ENCODE measurements around the gene MUC13.
A peak's percentile ranks its signal among the peaks of the same experiment; 100 is the strongest.

Gene MUC13

DNA sequence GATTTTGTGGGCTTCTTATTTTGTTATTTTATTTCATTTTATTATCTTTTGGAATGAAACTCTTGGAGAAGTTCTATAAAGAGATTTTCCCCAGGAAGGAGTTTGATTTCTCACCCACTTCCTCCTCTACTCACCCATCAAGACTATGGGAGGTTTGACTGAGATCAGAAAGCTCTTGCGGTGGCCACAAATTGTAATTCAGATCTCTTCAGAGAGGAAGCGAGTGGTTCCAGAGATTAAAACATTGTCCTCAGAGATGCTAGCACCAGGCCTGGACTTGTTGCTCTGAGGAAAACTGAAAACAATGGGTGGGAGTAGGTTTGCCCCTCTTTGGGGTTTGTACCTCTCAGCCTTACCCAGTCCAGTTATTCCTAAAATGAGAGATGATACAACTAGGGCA is 8.1 kb upstream of the MUC13 start:
- no peak for DNase-seq (ENCODE audit: low spot score)

GRCh38 chr3:124941771-124942170 is 7.2 kb upstream of the MUC13 start:
- DNase-seq (ENCODE audit: low spot score), result no peak

DNA sequence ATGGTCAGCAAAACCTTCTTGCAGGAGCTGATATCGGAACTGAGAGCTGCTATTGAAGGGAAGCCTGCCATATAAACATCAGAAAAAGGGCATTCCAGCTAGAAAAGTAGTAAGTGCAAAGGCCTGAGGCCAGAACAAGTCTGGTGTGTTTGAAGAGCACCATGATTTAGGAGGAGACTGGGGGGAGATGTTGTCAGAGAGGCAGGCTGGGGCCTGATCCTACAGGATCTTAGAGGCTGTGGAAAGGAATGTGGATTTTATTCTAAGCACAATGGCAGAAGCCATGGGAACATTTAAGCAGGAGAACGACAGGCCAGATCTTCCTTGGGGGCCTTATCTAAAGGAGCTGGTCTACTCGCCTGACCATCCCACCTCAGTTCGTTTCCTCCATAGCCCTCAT is 5.1 kb upstream of the MUC13 start:
- DNase-seq (ENCODE audit: low spot score), result no peak

DNA sequence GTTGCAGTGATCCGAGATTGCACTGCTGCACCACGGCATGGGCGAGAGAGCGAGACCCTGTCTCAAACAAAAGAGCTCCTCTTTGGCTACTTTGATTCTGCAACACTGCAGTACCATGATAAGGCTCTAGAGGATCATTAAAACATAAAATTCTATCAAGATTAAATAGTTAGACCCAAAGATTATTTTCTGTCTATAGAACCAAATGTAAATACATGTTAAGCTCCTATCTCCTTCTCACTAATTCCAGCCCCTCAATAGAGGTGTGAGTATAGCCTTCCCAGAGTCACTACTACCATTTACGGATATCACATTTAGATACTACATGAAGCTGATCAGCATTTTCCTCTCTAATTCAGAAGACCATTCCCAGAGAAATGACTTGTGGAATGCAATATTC is 4.3 kb upstream of the MUC13 start:
- DNase-seq (ENCODE audit: low spot score), result no peak

DNA sequence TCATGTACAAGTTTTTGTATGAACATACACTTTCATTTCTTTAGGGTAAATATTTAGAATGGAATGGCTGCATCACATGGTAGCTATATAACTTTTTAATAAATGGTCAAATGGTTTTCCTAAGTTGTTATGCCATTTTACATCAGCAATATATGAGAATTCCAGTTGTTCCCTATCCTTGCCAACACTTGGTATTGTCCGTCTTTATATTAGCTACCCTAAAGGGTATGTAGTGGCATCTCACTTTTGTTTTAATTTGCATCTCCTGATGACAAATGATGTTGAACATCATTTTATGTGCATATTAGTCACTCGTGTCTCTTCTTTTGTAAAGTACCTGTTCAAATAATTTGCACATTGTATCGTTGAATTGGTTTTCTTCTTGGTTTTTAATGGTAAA is 2.5 kb upstream of the MUC13 start:
- DNase-seq (ENCODE audit: low spot score), result no peak

DNA sequence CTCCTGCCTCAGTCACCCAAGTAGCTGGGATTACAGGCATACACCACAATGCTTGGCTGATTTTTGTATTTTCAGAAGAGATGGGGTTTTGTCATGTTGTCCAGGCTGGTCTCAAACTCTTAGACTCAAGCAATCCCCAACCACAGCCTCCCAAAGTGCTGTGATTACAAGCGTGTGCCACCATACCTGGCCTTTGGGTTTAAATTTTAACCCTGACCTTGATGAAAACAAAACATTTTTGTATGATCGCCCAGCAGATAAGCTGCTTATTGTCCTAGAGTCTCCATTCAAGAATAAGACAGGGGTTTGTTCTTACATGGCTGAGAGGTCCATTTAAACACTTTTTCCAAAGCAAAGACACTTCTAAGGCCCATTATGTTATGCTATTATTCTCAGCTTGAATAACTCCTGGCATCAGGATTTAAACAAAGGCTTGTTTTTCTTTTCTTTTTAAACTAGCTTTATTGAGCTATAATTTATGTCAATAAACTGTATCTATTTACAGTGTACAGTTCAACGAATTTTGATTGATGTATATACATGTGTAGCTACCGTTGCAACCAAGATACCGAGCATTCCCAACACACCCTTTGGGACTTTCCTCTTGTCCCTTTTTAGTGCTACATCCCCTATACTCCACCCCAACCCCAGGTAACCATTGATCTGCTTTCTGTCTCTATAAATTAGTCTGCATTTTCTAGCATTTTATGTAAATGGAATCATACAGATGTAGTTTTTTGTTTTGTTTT is 1.4 kb upstream of the MUC13 start:
- DNase-seq (ENCODE audit: low spot score), result no peak

GRCh38 chr3:124935264-124935663 is 713 bp upstream of the MUC13 start:
- no peak for DNase-seq (ENCODE audit: low spot score)

DNA sequence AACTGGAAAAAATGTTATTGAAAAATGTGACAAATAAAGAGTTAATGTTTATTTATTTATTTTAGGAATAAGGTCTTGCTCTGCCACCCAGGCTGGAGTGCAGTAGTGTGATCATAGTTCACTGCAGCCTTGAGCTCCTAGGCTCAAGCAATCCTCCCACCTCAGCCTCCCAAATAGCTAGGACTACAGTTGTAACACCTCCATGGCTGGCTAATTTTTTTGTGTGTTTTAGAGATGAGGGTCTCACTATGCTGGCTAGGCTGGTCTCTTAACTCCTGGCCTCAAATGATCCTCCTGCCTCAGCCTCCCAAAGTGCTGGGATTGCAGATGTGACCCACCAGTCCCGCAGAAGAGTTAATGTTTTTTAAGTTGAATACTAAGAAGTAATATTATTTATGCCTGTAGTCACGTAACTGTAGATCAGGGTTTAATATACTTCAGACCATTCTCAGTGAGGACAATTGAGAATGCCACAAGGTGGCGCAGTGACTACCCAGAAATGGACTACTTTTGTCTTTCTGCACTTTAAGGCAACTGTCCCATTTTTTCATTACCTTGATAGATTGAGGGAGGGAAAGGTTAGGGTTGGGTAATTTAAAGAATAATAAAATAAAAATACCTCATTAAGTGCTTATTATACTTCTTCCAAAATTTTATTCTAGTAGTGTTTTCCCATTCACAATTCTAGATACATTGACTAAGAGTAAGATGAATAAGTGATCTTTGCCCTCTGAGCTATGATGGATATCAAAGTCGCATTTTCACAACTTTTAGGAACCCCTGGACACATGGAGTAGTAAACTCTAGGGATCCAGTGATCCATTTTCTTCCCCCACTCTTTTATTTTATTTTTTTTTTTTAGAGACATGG is 6.0 kb downstream of the MUC13 start:
- peak; percentile 53 for DNase-seq (ENCODE audit: low spot score)

GRCh38 chr3:124927574-124928045 is 6.9 kb downstream of the MUC13 start:
- no peak for DNase-seq (ENCODE audit: low spot score)

- DNase-seq (ENCODE audit: low spot score), result no peak
These were observed 8.0 kb downstream of the MUC13 start for GRCh38 chr3:124926426-124927101.

- DNase-seq (ENCODE audit: low spot score), result no peak
These were observed 9.8 kb downstream of the MUC13 start for GRCh38 chr3:124924741-124925140.

DNA sequence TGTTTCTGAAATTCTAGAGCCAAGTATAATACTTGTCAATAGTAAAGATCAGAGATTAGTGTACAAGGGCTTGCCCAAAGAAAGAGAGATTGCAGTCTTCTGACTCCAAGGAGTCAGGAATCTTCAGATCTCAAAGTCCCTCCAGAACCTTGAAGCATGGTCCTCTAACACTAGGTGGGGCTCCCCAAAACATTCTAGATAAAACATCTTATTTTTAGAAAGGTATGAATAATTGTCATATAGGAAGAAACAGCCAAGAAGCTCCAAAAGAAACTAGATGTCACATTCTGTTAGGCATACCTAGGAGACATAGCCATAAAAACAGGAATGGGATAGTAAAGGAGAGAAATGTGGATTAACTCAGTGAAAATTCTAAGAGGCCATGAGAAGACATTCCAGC is 10.7 kb downstream of the MUC13 start:
- DNase-seq (ENCODE audit: low spot score), result no peak

- no peak for DNase-seq (ENCODE audit: low spot score)
These were observed 13.8 kb downstream of the MUC13 start for GRCh38 chr3:124920718-124921117.

- no peak for DNase-seq (ENCODE audit: low spot score)
These were observed 14.8 kb downstream of the MUC13 start for GRCh38 chr3:124919756-124920155.

DNA sequence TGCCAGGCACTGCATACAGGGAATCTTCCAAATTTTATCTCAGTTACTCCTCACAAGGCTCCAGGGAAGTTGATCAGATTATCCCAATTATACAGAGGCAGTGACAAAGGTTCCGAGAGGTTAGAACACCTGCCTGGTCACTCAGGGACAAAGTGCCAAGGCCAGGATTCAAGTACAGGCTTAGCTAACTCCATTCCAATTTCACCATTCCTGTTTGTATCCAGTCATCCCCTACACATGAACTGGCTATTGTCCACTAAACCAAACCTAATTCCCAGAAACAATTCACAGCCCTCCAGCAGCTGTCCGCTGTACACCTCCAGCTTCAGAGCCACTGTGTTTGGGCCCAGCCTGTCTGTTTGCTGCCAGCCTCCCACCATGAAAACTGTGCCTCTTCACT is 16.0 kb downstream of the MUC13 start:
- DNase-seq (ENCODE audit: low spot score), result no peak

GRCh38 chr3:124916837-124917409 is 17.6 kb downstream of the MUC13 start:
- no peak for DNase-seq (ENCODE audit: low spot score)

DNA sequence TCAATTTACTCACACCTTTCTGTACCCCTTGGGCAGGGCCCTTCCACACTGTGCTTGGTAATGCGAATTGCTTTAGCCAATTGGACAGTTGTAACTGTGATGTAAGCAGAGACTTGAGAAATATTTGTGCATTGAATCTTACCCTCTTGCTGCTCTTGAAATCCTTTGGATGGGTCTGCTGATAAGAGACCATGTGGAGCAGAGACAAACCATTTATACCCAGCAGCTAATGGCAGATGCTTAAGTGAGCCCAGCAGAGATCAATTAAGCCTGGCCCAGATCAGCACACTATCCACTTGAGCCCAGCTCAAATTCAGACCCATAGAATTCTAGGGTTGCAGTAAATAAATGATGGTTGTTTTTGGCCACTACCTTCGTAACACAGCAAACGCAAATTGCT is 19.3 kb downstream of the MUC13 start:
- no peak for DNase-seq (ENCODE audit: low spot score)

DNA sequence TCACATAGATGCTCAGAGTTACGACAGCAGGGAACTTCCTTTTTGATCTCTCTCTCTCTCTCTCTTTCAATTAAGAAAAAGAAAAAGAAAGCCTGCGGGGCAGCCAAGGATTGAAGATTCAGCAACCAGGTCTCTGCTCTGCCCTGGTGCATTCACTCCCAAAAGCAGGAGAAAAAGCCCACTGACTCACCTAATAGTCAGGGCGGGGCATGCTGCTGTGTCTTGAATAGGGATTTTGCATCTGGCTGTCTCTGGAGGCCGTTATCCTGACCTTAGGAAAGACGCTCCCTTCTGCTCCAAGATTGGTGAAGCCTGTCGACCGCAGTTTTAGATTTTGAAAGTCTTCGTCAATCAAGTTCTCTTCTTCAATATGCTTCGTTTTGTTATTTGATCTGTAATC is 26.6 kb downstream of the MUC13 start:
- DNase-seq (ENCODE audit: low spot score), result no peak

- no peak for DNase-seq (ENCODE audit: low spot score)
These were observed 29.6 kb downstream of the MUC13 start for GRCh38 chr3:124904835-124905492.

DNA sequence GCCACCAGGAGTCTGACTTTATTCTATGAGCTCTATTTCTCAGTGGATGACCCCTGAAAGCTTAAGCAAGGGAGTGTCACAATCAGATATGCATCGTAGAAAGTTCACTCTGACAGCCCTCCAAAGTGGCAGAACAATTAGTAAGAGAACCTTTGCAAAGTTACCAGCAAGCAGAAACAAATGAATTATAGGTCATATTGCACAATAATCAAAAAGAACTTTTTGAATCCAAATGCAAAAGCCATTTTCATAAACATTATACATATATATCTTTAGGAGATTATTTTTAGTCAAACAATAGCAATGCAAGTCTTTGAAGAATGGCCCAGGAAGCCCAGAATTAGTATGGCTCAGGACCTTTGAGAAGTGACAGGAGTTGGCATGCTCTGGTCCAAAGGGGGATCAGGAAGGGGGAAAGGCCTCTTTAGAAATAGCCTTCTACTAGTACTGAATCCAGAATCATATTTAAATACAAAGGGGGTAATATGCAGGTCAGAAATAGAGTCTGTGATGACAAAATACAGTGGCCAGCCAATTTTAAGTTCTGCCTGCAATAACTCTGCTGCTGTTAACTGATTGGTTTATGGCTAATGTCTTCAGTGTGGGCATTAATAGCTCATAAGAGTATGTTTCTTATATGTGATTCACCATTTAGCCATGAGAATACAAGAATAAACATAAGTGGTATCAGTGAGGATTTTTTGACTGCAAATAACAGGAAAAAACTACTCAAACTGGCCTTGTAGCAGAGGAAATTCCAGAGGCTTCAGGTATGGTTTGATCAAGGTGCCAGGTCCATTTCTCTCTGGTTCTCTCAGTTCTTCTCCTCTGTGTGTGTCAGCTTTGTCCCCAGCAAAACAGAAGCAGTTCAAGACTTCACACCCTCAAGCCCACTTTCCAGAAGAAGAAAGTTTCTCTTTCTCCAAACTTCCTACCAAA is 30.4 kb downstream of the MUC13 start:
- no peak for DNase-seq (ENCODE audit: low spot score)

Measured in kidney capillary endothelial cell (primary cell).